SW 1271 (cell line): Measurements from ENCODE around the gene KYAT1.
"Not testable (repeated sequence)": the region's sequence is repeated elsewhere in the genome, so short reads cannot be mapped to it uniquely, and the experiment has no call there.

ENCODE experiments used
- DNase-seq, 2 experiments: peaks; one replicate each; lab custom pipeline; 2025; lab: John Stamatoyannopoulos, UW

The KYAT1 gene

DNA sequence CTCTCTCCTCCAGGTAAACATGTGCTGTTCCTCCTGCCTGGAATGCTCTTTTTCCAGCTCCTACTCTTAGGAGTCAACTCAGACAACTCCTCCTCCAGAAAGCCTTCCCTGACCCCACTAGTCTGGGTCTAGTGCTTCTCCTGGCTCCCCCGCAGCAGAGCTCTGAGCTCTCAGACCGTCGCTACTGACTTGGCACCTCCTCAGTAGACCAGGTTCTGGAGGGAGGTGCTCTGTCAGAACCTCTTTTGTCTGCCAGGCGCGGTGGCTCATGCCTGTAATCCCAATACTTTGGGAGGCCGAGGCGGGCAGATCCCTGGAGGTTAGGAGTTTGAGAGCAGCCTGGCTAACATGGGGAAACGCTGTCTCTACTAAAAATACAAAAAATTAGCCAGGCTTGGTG lies 3.6 kb upstream of the KYAT1 start:
- DNase-seq = no peak

DNA sequence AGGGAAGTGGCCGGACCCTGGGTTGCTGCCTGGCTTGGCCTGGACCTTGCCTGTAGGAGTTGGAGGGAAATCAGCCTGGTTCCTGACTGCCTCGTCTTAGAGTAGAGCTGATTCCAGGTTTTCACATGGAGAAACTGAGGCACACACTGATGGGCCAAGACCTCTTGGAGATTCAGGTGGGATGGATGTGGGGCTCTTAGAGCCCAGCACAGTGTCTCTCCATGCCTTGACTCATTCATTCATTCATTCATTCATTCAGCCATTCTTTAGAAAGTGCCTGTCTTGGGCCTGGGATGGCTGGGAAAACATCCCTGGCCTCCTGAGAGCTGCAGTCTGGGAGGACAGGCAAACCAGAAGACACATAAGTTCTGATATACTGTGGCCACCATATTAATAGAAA lies 2.4 kb upstream of the KYAT1 start:
- no peak for DNase-seq

- no peak for DNase-seq
Observed at GRCh38 chr9:128882677-128883603, 1.2 kb upstream of the KYAT1 start.

GRCh38 chr9:128877852-128878251 lies 3.9 kb downstream of the KYAT1 start:
- no peak for DNase-seq

- not testable (repeated sequence) for DNase-seq
Observed at GRCh38 chr9:128870941-128871265, 10.8 kb downstream of the KYAT1 start.

DNA sequence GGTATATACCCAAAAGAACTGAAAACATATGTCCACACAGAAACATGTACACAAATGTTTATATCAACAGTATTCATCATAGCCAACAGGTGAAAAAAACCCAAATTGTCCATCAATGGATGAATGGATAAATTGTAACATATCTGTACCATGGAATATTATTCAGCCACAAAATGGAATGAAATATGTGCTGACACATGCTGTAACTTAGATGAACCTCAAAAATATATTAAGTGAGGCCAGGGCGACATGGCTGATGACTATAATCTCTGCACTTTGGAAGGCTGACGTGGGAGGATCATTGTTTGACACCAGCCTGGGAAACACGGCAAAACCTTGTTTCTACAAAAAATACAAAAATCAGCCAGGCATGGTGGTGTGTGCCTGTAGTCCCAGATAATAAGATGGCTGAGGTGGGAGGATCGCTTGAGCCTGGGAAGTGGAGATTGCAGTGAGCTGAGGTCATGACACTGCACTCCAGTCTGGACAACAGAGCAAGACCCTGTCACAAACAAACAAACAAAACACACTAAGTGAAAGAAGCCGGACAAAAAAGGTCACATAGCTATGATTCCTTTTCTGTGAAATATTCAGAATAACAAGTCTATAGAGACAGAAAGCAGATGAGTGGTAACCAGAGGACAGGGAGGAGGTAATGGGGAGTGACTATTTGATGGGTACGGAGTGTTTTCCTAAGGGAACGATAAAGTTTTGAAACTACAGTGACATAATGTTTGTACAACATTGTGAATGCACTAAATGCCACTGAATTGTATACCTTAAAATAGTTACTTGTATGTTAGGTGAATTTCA lies 11.4 kb downstream of the KYAT1 start:
- no peak for DNase-seq

DNA sequence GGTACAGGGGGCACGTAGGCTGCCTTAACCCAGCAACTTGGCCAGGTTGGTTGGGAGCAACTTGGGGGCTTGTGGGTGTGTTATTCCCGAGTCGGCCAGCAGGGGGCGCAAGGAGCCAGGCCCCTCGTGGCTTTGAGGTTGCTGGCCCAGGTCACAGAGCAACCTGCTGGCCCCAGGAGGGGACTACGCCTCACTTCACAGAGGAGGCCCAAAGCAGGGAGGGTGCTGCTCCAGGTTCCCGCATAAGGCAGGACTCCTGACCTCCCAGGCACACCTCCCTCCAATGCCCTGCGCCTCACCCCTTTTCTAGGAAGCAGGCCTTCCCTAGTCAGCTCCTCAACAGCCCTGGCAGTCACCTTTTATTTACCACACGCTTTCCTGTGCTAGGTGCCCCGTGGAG lies 18.1 kb downstream of the KYAT1 start:
- peak; percentile 29 to 41 for DNase-seq

DNA sequence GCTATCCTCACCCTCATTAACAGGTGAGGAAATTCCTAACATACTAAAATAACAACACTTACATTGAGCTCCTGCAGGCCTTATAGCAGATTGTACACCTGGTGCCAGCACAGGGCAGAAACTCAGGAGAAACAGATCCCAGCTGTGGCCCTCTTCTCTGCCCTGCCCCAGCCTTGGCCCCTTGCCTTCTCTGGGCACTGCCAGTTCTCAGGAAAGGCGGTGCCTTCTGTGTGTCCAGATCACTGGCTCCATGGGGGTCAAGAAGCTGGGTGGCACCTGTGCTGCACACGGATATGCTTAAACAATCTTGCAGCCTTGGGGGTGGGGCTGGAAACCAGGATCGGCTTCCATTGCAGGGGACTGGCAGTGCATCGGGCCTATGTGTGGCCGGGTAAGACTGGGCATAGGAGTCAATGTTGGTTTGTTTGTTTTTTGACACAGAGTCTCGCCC lies 19.3 kb downstream of the KYAT1 start:
- DNase-seq = no peak

DNA sequence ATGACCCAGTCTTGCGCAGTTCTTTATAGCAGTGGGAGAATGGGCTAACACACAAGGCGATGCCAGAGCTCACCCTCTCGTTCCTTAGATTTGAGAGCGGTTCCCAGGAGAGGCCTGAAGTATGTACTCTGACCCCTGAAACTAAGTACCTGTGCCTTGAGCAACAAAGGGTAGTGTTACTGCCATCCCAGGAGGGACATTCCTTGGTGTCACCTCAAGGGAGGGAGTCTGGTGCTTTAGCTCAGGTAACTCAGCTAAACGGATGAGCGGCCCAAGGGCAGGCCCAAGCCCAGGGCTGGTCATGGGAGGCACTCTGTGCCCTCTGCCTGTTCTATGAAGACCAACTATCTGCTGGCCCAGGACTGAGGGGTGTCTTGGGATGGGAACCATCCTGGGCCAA lies 20.2 kb downstream of the KYAT1 start:
- DNase-seq = no peak

DNA sequence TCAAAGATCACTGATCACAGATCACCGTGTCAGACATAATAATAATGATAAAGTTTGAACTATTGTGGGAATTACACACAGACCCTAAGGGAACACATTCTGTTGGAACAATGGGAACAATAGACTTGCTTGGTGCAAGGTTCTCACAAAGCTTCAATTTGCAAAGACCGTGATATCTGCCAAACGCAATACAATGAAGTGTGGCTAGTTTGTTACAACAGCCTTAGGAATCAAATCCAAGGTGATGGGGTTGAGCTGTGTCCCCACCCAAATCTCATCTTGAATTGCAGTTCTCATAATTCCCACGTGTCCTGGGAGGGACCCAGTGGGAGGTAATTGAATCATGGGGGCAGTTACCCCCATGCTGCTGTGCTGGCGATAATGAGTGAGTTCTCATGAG lies 20.8 kb downstream of the KYAT1 start:
- no peak for DNase-seq

GRCh38 chr9:128858476-128858875 lies 23.3 kb downstream of the KYAT1 start:
- not testable (repeated sequence) for DNase-seq

DNA sequence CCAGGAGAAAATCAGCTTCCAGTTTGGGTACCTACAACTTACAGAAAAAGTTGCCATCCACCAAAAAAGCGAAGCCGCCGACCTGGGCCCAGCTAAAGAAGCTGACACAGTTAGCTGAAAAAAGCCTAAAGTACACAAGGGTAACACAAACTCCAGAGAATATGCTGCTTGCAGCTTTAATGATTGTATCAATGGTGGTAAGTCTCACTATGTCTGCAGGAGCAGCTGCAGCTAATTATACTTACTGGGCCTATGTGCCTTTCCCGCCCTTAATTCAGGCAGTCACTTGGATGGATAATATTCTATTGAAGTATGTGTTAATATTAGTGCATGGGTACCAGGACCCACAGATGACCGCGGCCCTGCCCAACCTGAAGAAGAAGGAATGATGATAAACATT lies 27.3 kb downstream of the KYAT1 start:
- not testable (repeated sequence) for DNase-seq

DNA sequence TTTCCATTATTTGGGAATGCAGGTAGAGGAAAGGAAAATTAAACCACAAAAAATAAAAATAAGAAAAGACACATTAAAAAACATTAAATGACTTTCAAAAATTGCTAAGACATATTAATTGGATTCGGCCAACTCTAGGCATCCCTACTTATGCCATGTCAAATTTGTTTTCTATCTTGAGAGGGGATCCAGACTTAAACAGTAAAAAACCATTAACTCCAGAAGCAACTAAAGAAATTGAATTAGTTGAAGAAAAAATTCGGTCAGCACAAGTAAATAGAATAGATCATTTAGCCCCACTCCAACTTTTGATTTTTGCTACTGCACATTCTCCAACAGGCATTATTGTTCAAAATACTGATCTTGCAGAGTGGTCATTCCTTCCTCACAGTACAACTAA lies 29.1 kb downstream of the KYAT1 start:
- DNase-seq = not testable (repeated sequence)

DNA sequence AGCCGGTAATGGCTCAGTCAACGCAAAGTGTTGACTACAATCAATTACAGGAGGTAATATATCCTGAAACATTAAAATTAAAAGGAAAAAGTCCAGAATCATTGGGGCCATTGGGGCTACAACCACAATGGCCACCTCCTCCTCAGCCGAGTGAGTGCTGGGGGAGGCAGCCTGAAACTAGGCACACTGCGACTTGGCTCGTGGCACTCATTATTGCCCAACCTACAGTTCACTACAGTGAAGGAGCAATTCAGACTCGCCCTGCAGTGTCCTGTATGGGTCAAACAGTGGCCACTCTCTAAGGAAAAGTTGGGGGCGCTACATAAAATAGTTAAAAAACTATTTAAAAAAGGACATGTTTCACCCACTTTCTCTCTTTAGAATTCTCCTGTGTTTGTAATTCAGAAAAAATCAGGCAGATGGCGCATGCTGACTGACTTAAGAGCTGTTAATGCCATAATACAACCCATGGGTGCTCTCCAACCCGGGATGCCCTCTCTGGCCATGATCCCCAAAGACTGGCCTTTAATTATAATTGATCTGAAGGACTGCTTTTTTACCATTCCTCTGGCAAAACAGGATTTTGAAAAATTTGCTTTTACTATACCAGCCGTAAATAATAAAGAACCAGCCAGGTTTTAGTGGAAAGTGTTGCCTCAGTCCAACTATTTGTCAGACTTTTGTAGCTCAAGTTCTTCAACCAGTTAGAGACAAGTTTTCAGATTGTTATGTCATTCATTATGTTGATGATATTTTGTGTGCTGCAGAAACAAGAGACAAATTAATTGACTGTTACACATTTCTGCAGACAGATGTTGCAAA lies 29.8 kb downstream of the KYAT1 start:
- peak; percentile 43 to 53 for DNase-seq

GRCh38 chr9:128851024-128851423 lies 30.7 kb downstream of the KYAT1 start:
- DNase-seq = not testable (repeated sequence)

DNA sequence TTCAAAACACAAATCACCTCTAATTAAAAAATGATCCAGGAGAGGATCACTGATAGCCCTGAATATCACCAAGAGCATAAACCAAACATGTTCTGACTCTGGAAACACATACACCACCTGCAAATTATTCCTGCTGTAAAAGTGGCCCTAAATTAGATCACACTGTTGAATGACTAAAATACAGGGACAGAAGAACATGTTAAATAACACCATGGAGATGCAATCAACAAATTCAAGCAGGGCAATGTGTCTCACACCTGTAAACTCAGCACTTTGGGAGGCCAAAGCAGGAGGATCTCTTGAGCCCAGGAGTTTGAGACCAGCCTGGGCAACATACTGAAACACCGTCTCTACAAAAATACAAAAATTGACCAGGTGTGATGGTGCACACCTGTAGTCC lies 33.9 kb downstream of the KYAT1 start:
- DNase-seq = no peak

- no peak for DNase-seq
Observed at GRCh38 chr9:128846680-128847030, 35.1 kb downstream of the KYAT1 start.

DNA sequence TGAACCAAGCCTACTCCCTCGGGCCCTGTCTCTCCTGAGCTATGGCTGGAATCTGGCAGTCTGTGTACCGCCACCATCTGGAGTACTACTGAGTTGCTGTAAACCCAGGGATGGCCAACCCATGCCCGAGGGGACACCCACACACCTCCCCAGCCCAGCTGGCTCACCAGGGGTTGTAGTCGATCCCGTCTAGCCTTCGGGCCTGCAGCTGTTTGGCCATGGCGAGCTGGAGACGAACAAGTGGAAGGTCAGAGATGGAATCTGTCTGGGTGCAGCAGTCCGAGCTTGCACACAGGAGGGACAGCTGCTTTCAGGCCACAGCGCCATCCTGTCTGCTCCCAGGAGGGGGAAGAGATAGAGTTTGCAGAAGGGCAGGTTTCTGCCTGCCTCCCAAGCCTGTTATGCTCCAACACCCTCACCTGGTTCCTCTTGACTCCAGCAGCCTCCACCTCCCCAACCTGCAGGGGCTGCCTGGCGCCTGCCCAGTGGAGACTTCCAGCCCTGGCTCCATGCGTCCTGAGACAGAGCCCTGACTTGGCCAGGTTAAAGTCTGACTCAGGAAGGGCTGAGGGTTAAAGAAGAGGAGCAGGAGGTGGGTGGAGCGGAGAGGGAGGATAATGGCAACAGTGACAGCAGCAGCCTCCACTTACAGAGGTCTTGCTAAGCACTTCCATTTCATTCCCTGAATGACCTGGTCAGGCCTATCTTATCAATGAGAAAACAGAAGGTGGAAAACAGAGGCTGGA lies 36.4 kb downstream of the KYAT1 start:
- no peak for DNase-seq

DNA sequence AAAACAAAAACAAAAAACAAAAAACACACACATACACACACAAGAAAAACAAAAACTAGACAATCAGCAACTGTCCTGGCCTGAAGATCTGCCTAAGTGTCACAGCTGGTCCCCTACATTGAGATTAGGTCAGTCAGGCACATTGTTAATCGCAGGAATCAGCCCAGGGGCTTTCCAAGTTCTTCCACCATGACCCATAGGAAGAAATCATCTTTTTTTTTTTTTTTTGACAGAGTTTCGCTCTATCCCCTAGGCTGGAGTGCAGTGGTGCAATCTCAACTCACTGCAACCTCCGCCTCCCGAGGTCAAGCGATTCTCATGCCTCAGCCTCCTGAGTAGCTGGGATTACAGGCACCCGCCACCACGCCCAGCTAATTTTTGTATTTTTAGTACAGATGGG lies 38.6 kb downstream of the KYAT1 start:
- not testable (repeated sequence) for DNase-seq

DNA sequence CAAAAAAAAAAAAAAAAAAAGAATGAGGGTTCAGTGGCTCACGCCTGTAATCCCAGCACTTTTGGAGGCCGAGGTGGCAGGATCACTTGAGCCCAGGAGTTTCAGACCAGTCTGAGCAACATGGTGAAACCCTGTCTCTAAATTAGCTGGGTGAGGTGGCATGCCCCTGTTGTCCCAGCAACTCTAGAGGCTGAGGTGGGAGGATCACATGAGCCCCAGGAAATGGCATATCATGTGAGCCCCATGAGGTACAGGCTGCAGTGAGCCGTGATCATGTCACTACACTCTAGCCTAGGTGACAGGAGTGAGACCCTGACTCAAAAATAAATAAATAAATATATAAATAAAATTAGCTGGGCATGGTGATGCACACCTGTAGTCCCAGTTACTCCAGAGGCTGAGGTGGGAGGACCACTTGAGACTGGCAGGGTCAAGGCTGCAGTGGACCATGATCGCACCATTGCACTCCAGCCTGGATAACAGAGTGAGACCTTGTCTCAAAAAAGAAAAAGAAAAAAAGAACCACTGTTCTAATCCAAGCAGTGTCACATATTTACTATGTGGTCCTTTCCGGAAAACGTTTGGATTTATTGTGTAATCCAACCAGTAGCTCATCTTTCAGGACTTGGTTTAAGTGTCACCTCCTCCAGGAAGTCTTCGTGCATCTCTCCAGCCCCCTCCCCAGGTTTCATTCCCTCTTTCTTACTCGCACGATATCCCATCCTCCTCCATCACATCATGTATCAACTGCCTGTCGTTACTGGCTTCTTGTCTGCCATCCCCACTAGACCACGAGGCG lies 39.9 kb downstream of the KYAT1 start:
- no peak for DNase-seq

DNA sequence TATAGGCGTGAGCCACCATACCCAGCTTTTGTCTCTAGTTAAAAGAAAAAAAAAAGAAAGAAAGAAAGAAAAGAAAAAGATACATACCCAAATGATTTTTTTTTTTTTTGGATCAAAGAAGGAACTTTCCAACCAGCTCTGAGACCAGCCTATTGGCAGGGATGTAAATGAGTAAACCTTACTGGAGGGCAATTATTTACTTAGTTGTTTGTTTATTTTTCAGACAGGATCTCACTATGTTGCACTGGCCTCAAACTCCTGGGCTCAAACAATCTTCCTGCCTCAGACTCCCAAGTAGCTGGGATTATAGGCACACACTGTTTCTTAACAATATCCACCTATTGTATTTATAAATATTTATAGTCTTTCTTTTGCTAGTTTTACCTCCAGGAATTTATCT lies 41.2 kb downstream of the KYAT1 start:
- DNase-seq = no peak
